DND-41 (cell line): Measurements from ENCODE around the gene TPM4.

Experiments used
- CTCF ChIP-seq: IDR thresholded peaks from 2 replicates; pipeline ENCODE4 v1.5.1; 2012; ENCODE audit warnings: borderline replicate concordance, low read length, moderate library complexity, mild to moderate bottlenecking; ENCODE audit not compliant: poor library complexity, severe bottlenecking; ENCODE audit errors: extremely low read depth
- EZH2 ChIP-seq: IDR thresholded peaks from 3 replicates; pipeline ENCODE4 v1.6.1; 2012; ENCODE audit warnings: borderline replicate concordance, low read depth, mild to moderate bottlenecking, moderate library complexity, low read length, inconsistent platforms; ENCODE audit not compliant: severe bottlenecking

- TF ChIP-seq CTCF (no peak), EZH2 (no peak)
Measured at GRCh38 chr19:16142032-16142580, 65.8 kb downstream of the TPM4 start.
